ENCODE results near the gene PIK3R6. TPM values are rescaled to one million over a fixed set of nuclear protein-coding genes. Genes with fewer than 3 reads are reported as not detected.

Gene PIK3R6
- total RNA-seq, 1 experiment from 2014 or later = not detected

DNA sequence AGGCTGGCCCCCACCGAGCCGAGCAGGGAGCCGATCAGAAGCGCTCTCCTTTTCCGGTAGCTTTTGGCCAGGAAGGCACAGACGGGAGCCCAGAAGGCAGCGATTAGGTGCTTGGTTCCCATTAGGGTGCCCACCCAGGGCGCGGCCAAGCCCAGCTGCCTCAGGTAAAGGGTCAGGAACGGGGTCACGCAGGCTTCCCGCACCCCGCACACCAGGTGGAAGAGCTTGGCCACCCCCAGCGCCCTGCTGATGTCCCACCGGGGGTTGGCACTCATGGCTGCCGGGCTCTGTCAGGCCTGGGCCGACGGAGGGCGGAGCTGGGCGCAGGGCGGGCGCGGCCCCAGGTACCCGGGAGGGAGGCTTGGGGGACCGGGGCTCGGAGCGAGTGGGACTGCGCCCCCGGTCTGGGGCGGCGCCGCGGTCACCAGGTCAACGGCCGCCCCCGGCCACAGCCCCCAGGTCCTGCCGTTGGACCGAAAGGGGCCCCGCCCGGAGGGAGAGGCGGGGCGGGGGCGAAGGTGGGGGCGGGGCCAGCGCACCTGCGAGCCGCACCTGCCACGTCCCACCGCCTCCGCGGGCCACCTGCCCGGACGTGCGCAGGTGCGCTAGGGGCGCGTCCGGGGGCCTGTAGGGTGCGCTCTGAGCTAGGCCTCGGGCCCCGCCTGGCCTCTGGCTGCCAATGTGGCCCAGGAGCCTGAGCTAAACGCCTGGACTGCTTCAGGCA is 68.5 kb downstream of the PIK3R6 start, which contains the start of gene MFSD6L:
MFSD6L (minus strand) TSS at position 520 of the 724 bp plus-strand sequence; CDS start at position 275, 245 bp downstream.
- Histone ChIP-seq H2BK5ac (ENCODE audit: insufficient read length, low read length) (no peak within 1 kb of the TSS), H3K18ac (ENCODE audit: insufficient read length, low read depth, low read length) (no peak within 1 kb of the TSS), H3K4me2 (ENCODE audit: insufficient read depth, insufficient read length, low read length) (peak within 1 kb of the TSS; percentile 30), H4K8ac (replicated peaks; ENCODE audit: insufficient read length, low read depth, low read length) (no peak within 1 kb of the TSS), H4K20me1 (ENCODE audit: control insufficient read depth, insufficient read depth, insufficient read length) (no peaks in the 10 kb centered on the region), H3K9ac (ENCODE audit: extremely low read depth, insufficient read length, low read length) (no peak within 1 kb of the TSS), H3K27ac (ENCODE audit: insufficient read length, low read depth, low read length) (no peak within 1 kb of the TSS), H3K27me3 (ENCODE audit: insufficient read depth, low read length) (no peaks in the 10 kb centered on the region), H2BK15ac (ENCODE audit: low read depth, low read length) (no peak within 1 kb of the TSS), H2AK5ac (ENCODE audit: insufficient read length, low read length) (no peak within 1 kb of the TSS), H3K56ac (ENCODE audit: insufficient read length, low read depth, low read length) (no peak within 1 kb of the TSS), H3K4ac (ENCODE audit: low read depth, low read length) (no peak within 1 kb of the TSS), H3K9me3 (ENCODE audit: control insufficient read depth, low read depth, low read length) (no peaks in the 10 kb centered on the region), H3T11ph (ENCODE audit: low read length) (no peak within 1 kb of the TSS), H2AFZ (ENCODE audit: low read length) (no peak within 1 kb of the TSS), H3K14ac (ENCODE audit: insufficient read depth, low read length) (no peak within 1 kb of the TSS), H3K23ac (ENCODE audit: insufficient read length, low read depth, low read length) (no peak within 1 kb of the TSS), H2BK120ac (ENCODE audit: low read depth, low read length, poor library complexity, severe bottlenecking) (no peak within 1 kb of the TSS), H3K23me2 (ENCODE audit: insufficient read length, low read depth, low read length, poor library complexity, severe bottlenecking) (no peaks in the 10 kb centered on the region), H3K79me1 (ENCODE audit: insufficient read depth, low read depth, low read length, poor library complexity, severe bottlenecking) (no peaks in the 10 kb centered on the region), H4K5ac (ENCODE audit: insufficient read length, low read depth, low read length) (no peak within 1 kb of the TSS), H3K4me1 (ENCODE audit: insufficient read depth, low read length) (no peaks in the 10 kb centered on the region), H3K79me2 (ENCODE audit: insufficient read depth, low read length) (no peaks in the 10 kb centered on the region), H4K91ac (ENCODE audit: insufficient read length, low read depth, low read length) (no peak within 1 kb of the TSS), H2BK12ac (ENCODE audit: insufficient read length, low read depth, low read length) (no peak within 1 kb of the TSS), H2BK20ac (ENCODE audit: low read depth, low read length, poor library complexity, severe bottlenecking) (no peak within 1 kb of the TSS)
- Mint-ChIP-seq H3K9me3 (no peaks in the 10 kb centered on the region), H3K4me3 (peak within 1 kb of the TSS; percentile 75 to 80), H3K4me1 (peaks cover 26 to 45% of the 10 kb centered on the region in 2 experiments), H3K27ac (peak within 1 kb of the TSS in 1 of 3 experiments; percentile 85; a peak in 2 of 7 replicates), H3K27me3 (ENCODE audit: low read depth) (peaks cover 1% of the 10 kb centered on the region), H3K36me3 (ENCODE audit: insufficient read depth in 1 of 3, low read depth in 3 of 3) (no peaks in the 10 kb centered on the region)
- WGBS (ENCODE audit: extremely low coverage, insufficient read length, low lambda C conversion rate) = no CpG with 5 or more reads among the region's 62 CpGs
- TF ChIP-seq, protein P1, sequence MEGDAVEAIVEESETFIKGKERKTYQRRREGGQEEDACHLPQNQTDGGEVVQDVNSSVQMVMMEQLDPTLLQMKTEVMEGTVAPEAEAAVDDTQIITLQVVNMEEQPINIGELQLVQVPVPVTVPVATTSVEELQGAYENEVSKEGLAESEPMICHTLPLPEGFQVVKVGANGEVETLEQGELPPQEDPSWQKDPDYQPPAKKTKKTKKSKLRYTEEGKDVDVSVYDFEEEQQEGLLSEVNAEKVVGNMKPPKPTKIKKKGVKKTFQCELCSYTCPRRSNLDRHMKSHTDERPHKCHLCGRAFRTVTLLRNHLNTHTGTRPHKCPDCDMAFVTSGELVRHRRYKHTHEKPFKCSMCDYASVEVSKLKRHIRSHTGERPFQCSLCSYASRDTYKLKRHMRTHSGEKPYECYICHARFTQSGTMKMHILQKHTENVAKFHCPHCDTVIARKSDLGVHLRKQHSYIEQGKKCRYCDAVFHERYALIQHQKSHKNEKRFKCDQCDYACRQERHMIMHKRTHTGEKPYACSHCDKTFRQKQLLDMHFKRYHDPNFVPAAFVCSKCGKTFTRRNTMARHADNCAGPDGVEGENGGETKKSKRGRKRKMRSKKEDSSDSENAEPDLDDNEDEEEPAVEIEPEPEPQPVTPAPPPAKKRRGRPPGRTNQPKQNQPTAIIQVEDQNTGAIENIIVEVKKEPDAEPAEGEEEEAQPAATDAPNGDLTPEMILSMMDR (conservative IDR thresholded peaks at IDR 0.05) = peak; percentile 57
- peak; percentile 93 for DNase-seq
